Sigmoid colon (tissue), 7 donors: ENCODE results near the gene SSTR5. TPM values are rescaled to one million over a fixed set of nuclear protein-coding genes. Genes with fewer than 3 reads are reported as not detected.

Experiments used
- DNase-seq: peaks from one replicate; pipeline ENCODE4 v3.0.0-alpha.2; 2019
- H3K27ac ChIP-seq, 4 donors: fragments of 200-600 bp; sonication (generic); one replicate each; pipeline ENCODE4 v1.5.1; 2016 to 2019; ENCODE audit warnings: mild to moderate bottlenecking in 1 of 4
- H3K27me3 ChIP-seq, 3 donors: fragments of 200-600 bp; sonication (generic); one replicate each; pipeline ENCODE4 v1.5.1; 2019; ENCODE audit warnings: mild to moderate bottlenecking in 1 of 3
- H3K36me3 ChIP-seq, 4 donors: fragments of 200-600 bp; sonication (generic); one replicate each; pipeline ENCODE4 v1.5.1; 2016 to 2019
- H3K4me1 ChIP-seq, 4 donors: fragments of 200-600 bp; sonication (generic); one replicate each; pipeline ENCODE4 v1.5.1; 2017 to 2019
- H3K4me3 ChIP-seq, 4 donors: fragments of 200-600 bp; sonication (generic); one replicate each; pipeline ENCODE4 v1.5.1; 2017 to 2019; ENCODE audit warnings: mild to moderate bottlenecking in 2 of 4, moderate library complexity in 1 of 4
- H3K9me3 ChIP-seq, 4 donors: fragments of 200-600 bp in 3 of 4; sonication (generic) in 3 of 4; one replicate each; pipeline versions ENCODE4 v1.5.1 to v1.6.1; 2013 to 2019
- EP300 ChIP-seq, 4 donors: sonication (generic); formaldehyde crosslinking; IDR thresholded peaks; one replicate each; pipeline ENCODE4 v1.6.1; 2017; ENCODE audit warnings: antibody characterized with exemption in 4 of 4
- POLR2A ChIP-seq, 2 donors: fragments of 450-650 bp; IDR thresholded peaks; one replicate each; pipeline ENCODE4 v1.6.1; 2016; ENCODE audit warnings: antibody characterized with exemption in 2 of 2, mild to moderate bottlenecking in 2 of 2, moderate library complexity in 2 of 2
- POLR2AphosphoS5 ChIP-seq, 4 donors: sonication (generic); formaldehyde crosslinking; IDR thresholded peaks; one replicate each; pipeline ENCODE4 v1.6.1; 2017; ENCODE audit warnings: antibody characterized with exemption in 4 of 4
- WGBS, 2 donors: extraction: QIAGEN DNeasy Blood & Tissue Kit; methylation state at CpG; one replicate each; pipeline ENCODE4 v1.1.7; 2013; 5-methylcytosine and 5-hydroxymethylcytosine counted together
- intact Hi-C: fragments of 100-400 bp; cut with DNase I; formaldehyde crosslinking; loops from one replicate; pipeline ENCODE4 v1.15.1; 2023
- polyA plus RNA-seq, 3 donors: library from polyadenylated mRNA; stranded (reverse); fragments of 200-250 nt; gene quantifications; one replicate each; pipeline ENCODE4 v1.2.3, GENCODE V29; 2013
- total RNA-seq, 4 donors: library from RNA; depleted of rRNA; stranded (reverse); fragments of >200 nt; gene quantifications; one replicate each; pipeline ENCODE4 v1.1.0, GENCODE V29; 2016
- TF ChIP-seq, protein P1 (sequence below), 4 experiments: fragments of 450-650 bp in 3 of 4; fragments of 200-600 bp in 1 of 4; IDR thresholded peaks; one replicate each; pipeline ENCODE4 v1.5.1; 2016 to 2019; ENCODE audit warnings: antibody characterized with exemption in 4 of 4, mild to moderate bottlenecking in 3 of 4, moderate library complexity in 2 of 4
- donor health status: healthy with polysubstance abuse.
- donor health status: Bipolar disorder and iron deficiency.
- donor health status: healthy.

Gene SSTR5
- total and polyA plus RNA-seq, 7 donors: 0.04 TPM; not detected in 6

DNA sequence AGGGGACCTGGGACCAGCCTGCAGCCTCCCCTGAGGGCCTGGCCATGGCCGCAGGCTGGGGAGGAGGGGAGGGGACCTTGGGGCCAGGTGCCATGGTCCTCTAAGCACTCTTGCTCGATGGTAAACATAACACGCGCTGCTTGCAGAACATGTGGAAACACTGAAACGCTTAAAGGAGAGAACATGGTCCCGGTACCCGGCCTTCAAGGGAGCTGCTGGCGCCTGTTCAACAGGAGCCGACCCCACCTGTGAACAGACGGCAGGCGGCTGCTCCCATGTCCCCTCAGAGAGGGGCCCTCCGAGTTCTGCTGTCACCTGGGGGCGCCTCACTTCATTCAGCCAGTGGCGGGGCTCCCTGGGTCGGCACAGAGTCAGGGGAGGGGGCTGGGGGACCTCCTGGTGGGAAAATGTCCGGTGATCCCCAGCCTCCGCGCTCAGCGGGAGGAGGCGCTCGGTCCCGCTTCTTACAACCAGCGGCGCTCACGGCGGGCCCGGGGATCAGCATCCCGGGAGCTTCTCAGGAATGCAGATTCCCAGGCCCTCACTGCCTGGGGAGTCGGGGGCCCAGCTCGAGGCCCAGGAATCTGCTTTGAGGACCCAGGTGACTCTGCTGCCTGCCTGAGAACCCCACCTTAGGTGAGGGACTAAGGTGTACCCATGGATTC is 854 bp upstream of the SSTR5 start:
- H3K27me3 ChIP-seq: peaks cover 35 to 95% (median 84%) of the 10 kb centered on the region in 3 donors

DNA sequence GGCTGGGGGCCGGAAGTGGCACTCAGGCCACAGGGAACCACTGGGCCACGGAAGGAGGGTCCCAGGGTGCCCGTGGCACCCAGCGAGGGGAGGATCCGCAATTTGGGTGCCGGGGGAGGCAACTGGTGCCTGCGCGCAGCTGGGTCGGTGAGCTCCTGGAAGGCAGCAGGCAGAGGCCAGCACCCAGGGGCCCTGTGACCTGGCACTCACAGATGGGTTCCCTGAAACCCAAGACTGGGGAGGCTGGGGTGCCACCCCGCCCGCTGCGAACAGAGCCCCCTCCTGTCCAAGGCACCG is 663 bp downstream of the SSTR5 start:
- H3K27me3 ChIP-seq: peaks cover 40 to 95% (median 85%) of the 10 kb centered on the region in 3 donors
- intact Hi-C loops: no loop called here
- TF ChIP-seq EP300 (IDR thresholded peaks at IDR 0.05) (no peak), POLR2A (IDR thresholded peaks at IDR 0.05) (no peak), POLR2AphosphoS5 (IDR thresholded peaks at IDR 0.05) (no peak)
- TF ChIP-seq, protein P1, sequence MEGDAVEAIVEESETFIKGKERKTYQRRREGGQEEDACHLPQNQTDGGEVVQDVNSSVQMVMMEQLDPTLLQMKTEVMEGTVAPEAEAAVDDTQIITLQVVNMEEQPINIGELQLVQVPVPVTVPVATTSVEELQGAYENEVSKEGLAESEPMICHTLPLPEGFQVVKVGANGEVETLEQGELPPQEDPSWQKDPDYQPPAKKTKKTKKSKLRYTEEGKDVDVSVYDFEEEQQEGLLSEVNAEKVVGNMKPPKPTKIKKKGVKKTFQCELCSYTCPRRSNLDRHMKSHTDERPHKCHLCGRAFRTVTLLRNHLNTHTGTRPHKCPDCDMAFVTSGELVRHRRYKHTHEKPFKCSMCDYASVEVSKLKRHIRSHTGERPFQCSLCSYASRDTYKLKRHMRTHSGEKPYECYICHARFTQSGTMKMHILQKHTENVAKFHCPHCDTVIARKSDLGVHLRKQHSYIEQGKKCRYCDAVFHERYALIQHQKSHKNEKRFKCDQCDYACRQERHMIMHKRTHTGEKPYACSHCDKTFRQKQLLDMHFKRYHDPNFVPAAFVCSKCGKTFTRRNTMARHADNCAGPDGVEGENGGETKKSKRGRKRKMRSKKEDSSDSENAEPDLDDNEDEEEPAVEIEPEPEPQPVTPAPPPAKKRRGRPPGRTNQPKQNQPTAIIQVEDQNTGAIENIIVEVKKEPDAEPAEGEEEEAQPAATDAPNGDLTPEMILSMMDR (IDR thresholded peaks at IDR 0.05): no peak

More for the DNA sequence above, 854 bp upstream of the SSTR5 start:
- Histone ChIP-seq H3K27ac (no peak overlapping the region), H3K9me3 (no peaks in the 10 kb centered on the region), H3K36me3 (no peaks in the 10 kb centered on the region), H3K4me3 (no peak overlapping the region), H3K4me1 (no peaks in the 10 kb centered on the region)
- TF ChIP-seq POLR2A (IDR thresholded peaks at IDR 0.05): no peak
- TF ChIP-seq, protein P1 (IDR thresholded peaks at IDR 0.05): no peak
- TF ChIP-seq POLR2AphosphoS5 (IDR thresholded peaks at IDR 0.05): no peak
- TF ChIP-seq EP300 (IDR thresholded peaks at IDR 0.05): no peak
- no peak for DNase-seq
- 9 to 14% methylated on average over 30 of the region's 30 CpGs for WGBS, 2 donors
- intact Hi-C loops: no loop called here

DNA sequence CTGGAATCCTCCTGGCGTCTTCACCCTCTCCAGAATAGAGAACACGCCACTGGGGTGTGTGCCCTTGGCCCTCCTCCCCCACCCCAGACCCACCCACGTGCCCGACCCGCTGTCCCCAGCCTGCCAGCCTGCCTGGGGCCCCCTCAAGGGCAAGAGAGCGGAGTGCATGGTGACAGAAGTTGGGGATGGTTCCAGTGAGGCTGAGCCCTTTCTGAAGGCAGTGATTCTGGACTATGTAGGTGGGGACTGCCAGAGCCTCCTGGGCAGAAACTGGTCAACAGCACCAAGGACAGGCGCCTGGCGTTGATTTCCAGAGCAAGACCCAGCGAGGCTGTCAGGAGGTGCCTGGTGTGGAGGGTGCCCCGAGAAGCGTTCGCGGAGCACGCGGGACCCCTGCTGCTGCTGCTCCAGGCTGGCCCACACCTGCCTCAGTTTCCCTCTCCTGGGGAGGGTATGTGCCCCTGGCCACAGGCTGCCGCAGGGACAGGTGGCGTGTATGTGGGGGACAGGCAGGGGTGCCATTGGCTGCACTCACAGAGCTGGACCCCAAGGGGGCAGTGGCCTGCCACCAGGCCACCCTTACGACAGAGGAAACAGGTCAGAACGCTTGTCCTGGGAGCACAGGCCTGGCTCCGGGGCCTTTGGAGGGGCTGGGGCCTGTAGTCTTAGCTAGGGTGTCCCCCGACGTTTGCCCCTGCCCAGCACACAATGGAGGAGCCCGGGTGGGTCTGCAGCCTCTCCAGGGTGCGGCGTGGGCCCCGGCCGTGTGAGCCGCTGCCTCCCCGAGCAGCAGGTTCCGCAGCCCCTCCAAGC is 1.2 kb downstream of the SSTR5 start:
- no peaks in the 10 kb centered on the region for H3K4me1 ChIP-seq
- WGBS, 2 donors: 56 to 67% methylated on average over 30 of the region's 30 CpGs
- H3K9me3 ChIP-seq: no peaks in the 10 kb centered on the region
- H3K27me3 ChIP-seq: peaks cover 40 to 95% (median 85%) of the 10 kb centered on the region in 3 donors
- no peaks in the 10 kb centered on the region for H3K36me3 ChIP-seq
- no peak overlapping the region for H3K4me3 ChIP-seq
- intact Hi-C loops: no loop called here
- no peak overlapping the region for H3K27ac ChIP-seq
- TF ChIP-seq, protein P1 (IDR thresholded peaks at IDR 0.05): no peak
- TF ChIP-seq POLR2AphosphoS5 (IDR thresholded peaks at IDR 0.05): no peak
- no peak for TF ChIP-seq EP300 (IDR thresholded peaks at IDR 0.05)
- no peak for TF ChIP-seq POLR2A (IDR thresholded peaks at IDR 0.05)
- no peak for DNase-seq

More for the DNA sequence above, 663 bp downstream of the SSTR5 start:
- DNase-seq: no peak
- no peak overlapping the region for H3K4me3 ChIP-seq
- H3K36me3 ChIP-seq: no peaks in the 10 kb centered on the region
- no peaks in the 10 kb centered on the region for H3K4me1 ChIP-seq
- H3K27ac ChIP-seq: no peak overlapping the region
- WGBS, 2 donors: 73 to 76% methylated on average over 13 of the region's 13 CpGs
- no peaks in the 10 kb centered on the region for H3K9me3 ChIP-seq

DNA sequence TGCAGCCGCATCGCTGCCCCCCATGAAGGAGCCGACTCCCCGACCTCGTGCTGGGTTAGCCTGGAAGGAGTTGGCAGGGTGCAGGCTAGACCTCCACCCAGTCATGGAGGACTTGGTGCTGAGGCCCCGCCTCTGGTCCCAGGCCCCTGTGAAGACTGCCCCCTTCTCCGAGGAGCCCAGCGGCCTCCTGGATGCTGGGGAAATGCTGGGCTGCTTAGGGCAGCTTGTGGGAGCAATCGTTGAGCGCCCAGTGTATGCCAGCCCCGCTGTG is 1.8 kb downstream of the SSTR5 start:
- no peak for DNase-seq
- no peak overlapping the region for H3K27ac ChIP-seq
- peaks cover 36 to 95% (median 85%) of the 10 kb centered on the region in 3 donors for H3K27me3 ChIP-seq
- 67 to 73% methylated on average over 11 of the region's 11 CpGs for WGBS, 2 donors
- H3K4me3 ChIP-seq: no peak overlapping the region
- no peaks in the 10 kb centered on the region for H3K36me3 ChIP-seq
- intact Hi-C loops: no loop called here
- H3K4me1 ChIP-seq: no peaks in the 10 kb centered on the region
- TF ChIP-seq POLR2A (IDR thresholded peaks at IDR 0.05) (no peak), POLR2AphosphoS5 (IDR thresholded peaks at IDR 0.05) (no peak), EP300 (IDR thresholded peaks at IDR 0.05) (no peak)
- TF ChIP-seq, protein P1 (IDR thresholded peaks at IDR 0.05): no peak
- no peaks in the 10 kb centered on the region for H3K9me3 ChIP-seq
